ENCODE data around the gene KRAS.

GRCh38 chr12:25186038-25186787, 64.5 kb downstream of the KRAS start:
- no peak for TF ChIP-seq POLR2A (IDR thresholded peaks at IDR 0.05)
- TF ChIP-seq, protein P1, sequence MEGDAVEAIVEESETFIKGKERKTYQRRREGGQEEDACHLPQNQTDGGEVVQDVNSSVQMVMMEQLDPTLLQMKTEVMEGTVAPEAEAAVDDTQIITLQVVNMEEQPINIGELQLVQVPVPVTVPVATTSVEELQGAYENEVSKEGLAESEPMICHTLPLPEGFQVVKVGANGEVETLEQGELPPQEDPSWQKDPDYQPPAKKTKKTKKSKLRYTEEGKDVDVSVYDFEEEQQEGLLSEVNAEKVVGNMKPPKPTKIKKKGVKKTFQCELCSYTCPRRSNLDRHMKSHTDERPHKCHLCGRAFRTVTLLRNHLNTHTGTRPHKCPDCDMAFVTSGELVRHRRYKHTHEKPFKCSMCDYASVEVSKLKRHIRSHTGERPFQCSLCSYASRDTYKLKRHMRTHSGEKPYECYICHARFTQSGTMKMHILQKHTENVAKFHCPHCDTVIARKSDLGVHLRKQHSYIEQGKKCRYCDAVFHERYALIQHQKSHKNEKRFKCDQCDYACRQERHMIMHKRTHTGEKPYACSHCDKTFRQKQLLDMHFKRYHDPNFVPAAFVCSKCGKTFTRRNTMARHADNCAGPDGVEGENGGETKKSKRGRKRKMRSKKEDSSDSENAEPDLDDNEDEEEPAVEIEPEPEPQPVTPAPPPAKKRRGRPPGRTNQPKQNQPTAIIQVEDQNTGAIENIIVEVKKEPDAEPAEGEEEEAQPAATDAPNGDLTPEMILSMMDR (IDR thresholded peaks at IDR 0.05): no peak
